ENCODE results near the gene ABI2. TPM values are rescaled to one million over a fixed set of nuclear protein-coding genes. Genes with fewer than 3 reads are reported as not detected.

ABI2 gene
- total and polyA plus RNA-seq, 4 donors: 11.7 to 68.1 (median 26.3) TPM

DNA sequence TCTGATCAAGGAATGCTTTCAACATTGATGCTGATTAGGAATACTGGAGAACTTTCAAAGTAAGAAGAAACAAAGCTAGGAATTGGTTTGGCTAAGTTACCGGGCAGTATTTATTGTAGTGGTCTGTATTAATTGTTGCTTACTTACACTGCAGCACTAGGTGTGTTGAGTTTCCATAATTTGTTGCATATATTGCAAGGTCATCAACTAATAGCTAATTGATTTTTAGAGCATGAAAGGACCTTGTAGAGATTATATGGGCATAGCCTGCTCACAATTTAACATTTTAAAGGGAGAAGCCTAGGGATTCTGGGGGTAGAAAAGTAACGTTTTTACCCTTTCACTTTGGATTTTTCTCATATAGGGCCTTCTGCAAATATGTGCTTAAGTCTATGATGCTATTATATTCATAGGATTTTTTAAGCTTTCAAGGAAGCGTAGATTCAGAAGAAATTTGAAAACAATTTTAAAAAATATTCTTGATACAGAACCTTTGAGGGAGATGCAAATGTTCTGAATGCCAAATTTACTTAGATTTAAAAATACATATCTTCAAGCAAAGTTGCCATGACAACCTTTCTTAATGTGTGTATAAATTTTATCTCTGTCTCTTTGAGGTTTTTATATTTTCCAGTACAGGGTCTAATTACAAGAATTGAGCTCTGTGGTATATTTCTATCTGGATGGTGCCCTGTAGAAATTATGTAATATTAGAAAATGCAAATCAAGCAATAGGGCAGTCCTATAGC is 17.3 kb upstream of the ABI2 start:
- Histone ChIP-seq H3K9me3 (ENCODE audit: control insufficient read depth in 4 of 4, insufficient read depth in 3 of 4, low read length in 3 of 4) (no peaks in the 10 kb centered on the region), H3K9ac (ENCODE audit: insufficient read depth in 1 of 2, low read length in 2 of 2) (no peak overlapping the region), H3K27ac (ENCODE audit: low read depth in 1 of 2, low read length in 1 of 2) (no peak overlapping the region), H3K4me1 (ENCODE audit: control insufficient read depth in 5 of 5, insufficient read depth in 5 of 5, low read length in 5 of 5) (no peaks in the 10 kb centered on the region), H3K4me3 (no peak overlapping the region), H3K36me3 (ENCODE audit: control insufficient read depth in 4 of 4, insufficient read depth in 4 of 4, low read length in 4 of 4) (peaks cover 0 to 5% (median 2%) of the 10 kb centered on the region in 4 donors), H3K27me3 (ENCODE audit: control insufficient read depth in 3 of 3, insufficient read depth in 3 of 3, low read length in 2 of 3) (no peaks in the 10 kb centered on the region)
- DNase-seq (no peak), ATAC-seq (ENCODE audit: insufficient read depth, low FRiP score) (no peak)
- WGBS, 2 donors: 95% methylated on average over 3 of the region's 3 CpGs
- TF ChIP-seq, protein P1, sequence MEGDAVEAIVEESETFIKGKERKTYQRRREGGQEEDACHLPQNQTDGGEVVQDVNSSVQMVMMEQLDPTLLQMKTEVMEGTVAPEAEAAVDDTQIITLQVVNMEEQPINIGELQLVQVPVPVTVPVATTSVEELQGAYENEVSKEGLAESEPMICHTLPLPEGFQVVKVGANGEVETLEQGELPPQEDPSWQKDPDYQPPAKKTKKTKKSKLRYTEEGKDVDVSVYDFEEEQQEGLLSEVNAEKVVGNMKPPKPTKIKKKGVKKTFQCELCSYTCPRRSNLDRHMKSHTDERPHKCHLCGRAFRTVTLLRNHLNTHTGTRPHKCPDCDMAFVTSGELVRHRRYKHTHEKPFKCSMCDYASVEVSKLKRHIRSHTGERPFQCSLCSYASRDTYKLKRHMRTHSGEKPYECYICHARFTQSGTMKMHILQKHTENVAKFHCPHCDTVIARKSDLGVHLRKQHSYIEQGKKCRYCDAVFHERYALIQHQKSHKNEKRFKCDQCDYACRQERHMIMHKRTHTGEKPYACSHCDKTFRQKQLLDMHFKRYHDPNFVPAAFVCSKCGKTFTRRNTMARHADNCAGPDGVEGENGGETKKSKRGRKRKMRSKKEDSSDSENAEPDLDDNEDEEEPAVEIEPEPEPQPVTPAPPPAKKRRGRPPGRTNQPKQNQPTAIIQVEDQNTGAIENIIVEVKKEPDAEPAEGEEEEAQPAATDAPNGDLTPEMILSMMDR (IDR thresholded peaks at IDR 0.05; ENCODE audit: control extremely low read depth, extremely low read depth): no peak

- DNase-seq (no peak), ATAC-seq (ENCODE audit: insufficient read depth, low FRiP score) (no peak)
- H3K27ac ChIP-seq (ENCODE audit: low read depth in 1 of 2, low read length in 1 of 2): no peak overlapping the region
- peaks cover 0 to 20% (median 3%) of the 10 kb centered on the region in 5 donors for H3K4me1 ChIP-seq (ENCODE audit: control insufficient read depth in 5 of 5, insufficient read depth in 5 of 5, low read length in 5 of 5)
- WGBS, 2 donors: 92 to 97% methylated on average over 1 of the region's 1 CpG
- no peak overlapping the region for H3K9ac ChIP-seq (ENCODE audit: insufficient read depth in 1 of 2, low read length in 2 of 2)
- H3K9me3 ChIP-seq (ENCODE audit: control insufficient read depth in 4 of 4, insufficient read depth in 3 of 4, low read length in 3 of 4): no peaks in the 10 kb centered on the region
- no peaks in the 10 kb centered on the region for H3K27me3 ChIP-seq (ENCODE audit: control insufficient read depth in 3 of 3, insufficient read depth in 3 of 3, low read length in 2 of 3)
- no peaks in the 10 kb centered on the region for H3K36me3 ChIP-seq (ENCODE audit: control insufficient read depth in 4 of 4, insufficient read depth in 4 of 4, low read length in 4 of 4)
- TF ChIP-seq, protein P1 (IDR thresholded peaks at IDR 0.05; ENCODE audit: control extremely low read depth, extremely low read depth): no peak
- H3K4me3 ChIP-seq: no peak overlapping the region
Observed at GRCh38 chr2:203326356-203326755, 1.8 kb upstream of the ABI2 start.

DNA sequence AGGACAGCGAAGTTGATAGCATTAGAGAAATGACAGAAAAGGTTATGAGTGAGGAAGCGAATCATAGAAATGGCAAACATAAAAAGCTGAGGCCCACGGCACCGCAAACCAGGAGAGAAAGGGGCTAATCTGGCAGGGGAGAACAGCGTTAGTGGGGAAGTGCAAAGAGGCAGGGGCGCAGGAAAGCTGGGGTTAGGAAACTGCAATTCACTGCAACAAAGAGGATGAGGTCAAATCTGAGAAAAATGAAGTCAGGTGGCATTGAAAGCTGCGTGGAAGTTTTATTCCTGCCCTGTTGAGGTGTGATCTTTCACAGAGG is 653 bp upstream of the ABI2 start:
- no peaks in the 10 kb centered on the region for H3K27me3 ChIP-seq (ENCODE audit: control insufficient read depth in 3 of 3, insufficient read depth in 3 of 3, low read length in 2 of 3)
- DNase-seq: no peak
- WGBS, 2 donors: 10 to 15% methylated on average over 7 of the region's 7 CpGs
- H3K4me3 ChIP-seq: peak overlapping the region; percentile 64
- H3K36me3 ChIP-seq (ENCODE audit: control insufficient read depth in 4 of 4, insufficient read depth in 4 of 4, low read length in 4 of 4): no peaks in the 10 kb centered on the region
- H3K4me1 ChIP-seq (ENCODE audit: control insufficient read depth in 5 of 5, insufficient read depth in 5 of 5, low read length in 5 of 5): peaks cover 0 to 20% (median 3%) of the 10 kb centered on the region in 5 donors
- ATAC-seq (ENCODE audit: insufficient read depth, low FRiP score): no peak
- peak overlapping the region; percentile 96 to 99 for H3K9ac ChIP-seq (ENCODE audit: insufficient read depth in 1 of 2, low read length in 2 of 2)
- no peaks in the 10 kb centered on the region for H3K9me3 ChIP-seq (ENCODE audit: control insufficient read depth in 4 of 4, insufficient read depth in 3 of 4, low read length in 3 of 4)
- H3K27ac ChIP-seq (ENCODE audit: low read depth in 1 of 2, low read length in 1 of 2): peak overlapping the region; percentile 86 to 95
- TF ChIP-seq, protein P1 (IDR thresholded peaks at IDR 0.05; ENCODE audit: control extremely low read depth, extremely low read depth): no peak
